Renal cortex interstitium (tissue), 11 donors: ENCODE measurements around the gene SYNM. TPM values are rescaled to one million over a fixed set of nuclear protein-coding genes. Genes with fewer than 3 reads are reported as not detected.
A peak's percentile ranks its signal among the peaks of the same experiment; 100 is the strongest.

Experiments
- DNase-seq, 11 donors: peaks; one replicate each; pipeline ENCODE4 v3.0.0-alpha.2; 2013; ENCODE audit warnings: low read depth in 9 of 11, low spot score in 4 of 11; ENCODE audit errors: extremely low read depth in 1 of 11
- polyA plus RNA-seq, 3 donors: library from polyadenylated mRNA; unstranded; fragments of 120-200 nt; gene quantifications; one replicate each; pipeline ENCODE4 v1.2.1, GENCODE V29; 2013; ENCODE audit not compliant: insufficient read length in 3 of 3

The SYNM gene
- polyA plus RNA-seq, 3 donors, result 1.8 to 2.2 (median 1.9) TPM

GRCh38 chr15:99149366-99149765 lies 44.5 kb downstream of the SYNM start:
- no peak for DNase-seq

DNA sequence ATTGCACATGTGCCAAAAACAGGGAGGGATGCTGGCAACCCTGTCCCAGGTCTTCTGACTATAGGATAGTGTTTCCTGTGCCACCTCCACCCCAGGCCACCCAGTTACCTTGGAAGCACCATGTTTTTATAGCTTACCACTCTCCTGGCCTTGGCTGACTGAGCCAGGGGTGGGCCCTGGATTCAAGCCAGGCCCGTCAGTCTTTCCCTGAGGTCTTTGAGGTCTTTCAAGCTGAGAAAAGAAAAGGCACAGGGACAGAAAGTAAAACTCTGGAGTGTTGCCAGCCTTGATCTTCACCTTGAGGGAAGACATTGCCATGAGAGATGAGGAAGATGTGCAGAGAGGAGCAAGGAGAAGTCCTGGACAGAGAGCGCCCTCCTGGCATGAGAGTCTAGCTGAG lies 46.3 kb downstream of the SYNM start:
- DNase-seq, result no peak

- no peak for DNase-seq
These were observed 48.2 kb downstream of the SYNM start for GRCh38 chr15:99153026-99153535.

- DNase-seq, result no peak
These were observed 49.4 kb downstream of the SYNM start for GRCh38 chr15:99154271-99154670.

DNA sequence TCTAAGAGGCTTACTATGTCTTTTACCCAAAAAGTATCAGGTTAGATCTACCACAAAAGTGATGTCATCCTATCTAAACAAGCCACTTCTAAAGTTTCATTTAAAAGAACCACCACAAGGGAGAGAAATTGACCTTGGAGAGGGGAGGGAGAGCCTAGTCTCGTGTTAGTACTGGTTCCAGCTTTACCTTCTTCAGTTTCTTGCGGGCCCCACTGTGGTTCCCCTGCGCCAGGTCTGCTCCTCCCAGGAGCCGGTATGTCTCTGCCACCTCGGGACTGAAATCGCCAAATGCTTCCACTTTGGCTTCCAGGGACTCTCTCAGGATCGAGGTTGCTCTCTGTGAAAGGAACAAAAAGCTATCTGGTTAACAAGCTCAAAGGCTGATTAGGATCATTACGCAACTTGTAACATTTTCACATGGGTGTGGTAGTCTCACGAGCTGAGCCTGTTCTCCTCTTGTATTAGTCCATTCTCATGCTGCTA lies 51.1 kb downstream of the SYNM start:
- DNase-seq, result no peak

GRCh38 chr15:99157456-99157855 lies 52.6 kb downstream of the SYNM start:
- no peak for DNase-seq

DNA sequence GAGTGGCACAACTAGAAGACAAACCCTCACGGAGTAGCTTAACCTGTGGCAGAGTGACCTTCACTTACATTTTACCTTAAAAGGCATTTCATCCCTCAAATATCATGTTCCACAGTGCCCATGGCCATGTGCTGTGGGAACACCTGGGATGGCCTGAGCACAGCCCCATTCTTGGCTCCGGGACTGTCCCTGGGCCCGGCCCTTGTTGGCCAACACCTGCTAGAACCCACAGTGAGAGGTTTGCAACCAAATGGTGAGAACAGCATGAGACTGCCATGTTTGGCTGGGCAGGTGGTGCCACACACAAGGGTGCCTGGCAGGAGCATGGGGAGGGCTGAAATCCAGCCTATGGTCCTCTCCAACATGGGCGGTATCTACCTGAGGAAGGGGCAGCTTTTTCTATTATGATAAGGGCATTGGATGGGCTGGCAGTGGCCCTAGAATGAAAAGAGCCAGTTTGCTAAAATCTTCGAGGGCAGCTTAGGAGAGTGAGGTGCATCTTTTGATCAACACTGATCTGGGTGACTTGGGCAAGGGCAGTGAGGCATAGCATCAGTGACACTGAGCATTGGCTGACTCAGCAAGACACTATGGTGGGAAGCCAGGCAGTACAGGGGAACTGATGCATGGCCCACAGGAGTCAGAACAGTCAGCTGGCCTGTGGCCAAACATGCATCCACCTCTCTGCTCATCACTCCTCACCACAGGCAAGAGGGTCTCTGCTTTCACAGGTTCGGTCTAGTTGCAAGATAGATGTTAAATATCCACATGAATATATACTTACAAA lies 53.9 kb downstream of the SYNM start:
- DNase-seq, result peak in 1 of 11 donors; percentile 26

- DNase-seq, result no peak
These were observed 58.6 kb downstream of the SYNM start for GRCh38 chr15:99163271-99164062.

DNA sequence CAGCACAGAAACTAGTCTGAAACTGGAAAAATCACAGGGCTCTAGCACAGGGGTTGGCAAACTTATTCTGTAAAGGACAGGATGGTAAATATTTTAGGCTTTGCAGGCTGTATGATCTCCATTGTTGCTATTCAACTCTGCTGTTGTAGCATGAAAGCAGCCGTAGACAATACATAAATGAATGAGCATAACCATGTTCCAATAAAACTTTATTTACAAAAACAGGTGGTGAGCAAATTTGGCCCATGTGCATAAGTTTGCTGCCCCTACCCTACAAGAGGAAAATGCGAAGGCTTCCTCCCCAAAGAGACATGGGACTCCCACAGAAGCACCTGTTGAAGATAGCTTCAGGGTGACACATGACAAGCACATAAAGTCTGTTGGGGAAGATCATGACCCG lies 59.2 kb downstream of the SYNM start:
- DNase-seq, result no peak

GRCh38 chr15:99165020-99165790 lies 60.3 kb downstream of the SYNM start:
- no peak for DNase-seq

DNA sequence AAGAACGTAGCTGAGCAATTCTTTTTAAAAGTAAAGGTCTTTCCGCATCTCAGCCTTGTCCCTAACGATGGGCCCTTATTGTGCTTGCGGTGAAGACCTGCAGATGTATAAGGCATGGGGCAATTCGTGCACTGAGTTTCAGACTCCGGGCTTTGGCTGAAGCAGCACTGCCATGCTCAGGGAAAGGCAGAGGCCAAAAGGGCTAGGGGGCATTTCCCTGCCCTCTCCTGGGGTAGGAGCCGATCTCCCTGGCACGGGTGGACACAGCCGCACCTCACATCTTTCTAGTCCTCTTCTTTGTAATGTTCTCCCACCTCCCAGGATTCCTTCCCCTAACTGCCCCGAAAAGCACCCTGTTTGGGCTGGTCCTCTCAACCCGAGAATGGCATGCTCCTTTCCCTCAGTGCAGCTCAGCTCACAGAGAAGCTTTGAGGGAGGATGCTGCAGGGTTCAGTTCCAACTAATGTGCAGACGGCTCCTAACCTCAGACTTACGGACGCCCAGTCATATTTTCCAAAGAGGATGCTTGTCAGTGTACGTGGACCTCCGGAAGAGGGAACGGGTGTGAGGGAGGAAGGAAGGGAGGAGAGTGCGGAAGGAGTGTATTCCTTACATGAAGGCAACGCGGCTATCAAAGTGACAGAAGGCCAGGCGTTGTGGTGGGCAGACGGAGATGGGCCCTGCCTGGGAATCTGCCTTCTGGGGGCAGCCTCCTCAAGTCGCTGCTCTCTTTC lies 61.2 kb downstream of the SYNM start:
- no peak for DNase-seq

GRCh38 chr15:99167201-99167600 lies 62.3 kb downstream of the SYNM start:
- DNase-seq, result peak in 2 of 11 donors; percentile 9 to 12

- no peak for DNase-seq
These were observed 62.8 kb downstream of the SYNM start for GRCh38 chr15:99167640-99168039.

- DNase-seq, result no peak
These were observed 64.0 kb downstream of the SYNM start for GRCh38 chr15:99168601-99169580.

GRCh38 chr15:99169769-99170311 lies 65.0 kb downstream of the SYNM start:
- no peak for DNase-seq

DNA sequence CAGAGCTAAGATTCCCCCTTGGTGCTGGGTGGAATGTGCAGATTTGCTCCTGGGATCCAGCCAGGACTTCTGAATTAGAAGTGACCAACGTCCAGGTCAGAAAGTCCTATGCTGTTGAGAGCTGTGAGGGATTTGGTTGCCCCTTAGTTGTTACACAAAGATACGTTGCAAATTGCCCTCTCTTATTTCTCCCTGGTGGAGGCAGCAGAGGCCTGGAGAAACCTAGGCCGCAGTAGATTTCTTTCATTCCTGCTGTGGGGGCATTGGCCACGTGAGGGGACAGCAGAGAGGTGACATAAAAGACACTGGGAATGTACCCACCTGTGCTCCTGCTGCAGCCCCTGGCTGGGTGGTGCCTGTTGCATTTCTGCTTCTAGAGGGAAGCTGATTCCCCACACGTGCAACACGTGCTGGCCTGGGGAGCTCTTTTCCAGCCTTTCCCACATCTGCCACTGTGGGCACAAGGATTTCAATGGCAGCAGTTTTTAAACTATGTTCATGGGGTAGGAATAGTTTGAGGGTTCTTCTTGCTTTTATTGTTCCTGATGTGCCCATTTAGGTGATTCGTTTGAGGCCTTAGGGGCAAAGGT lies 65.7 kb downstream of the SYNM start:
- DNase-seq, result no peak

DNA sequence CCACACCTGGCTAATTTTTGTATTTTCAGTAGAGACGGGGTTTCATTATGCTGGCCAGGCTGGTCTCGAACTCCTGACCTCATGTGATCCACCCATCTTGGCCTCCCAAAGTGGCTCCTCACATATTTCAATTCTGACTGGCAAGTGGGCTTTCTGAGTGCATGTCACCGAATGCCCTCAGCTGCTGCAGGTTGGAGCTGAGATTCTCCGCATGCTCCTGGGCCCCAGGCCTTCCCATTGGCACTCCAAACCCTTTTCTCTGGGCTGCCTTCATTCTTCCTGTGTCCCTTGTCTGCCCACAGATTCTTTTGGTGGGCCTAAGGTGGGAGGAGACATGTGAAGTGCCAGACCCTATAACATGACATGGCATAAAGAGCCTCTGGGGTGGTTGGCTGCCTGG lies 67.3 kb downstream of the SYNM start:
- DNase-seq, result no peak
